ENCODE data around the gene NPHP4.

NPHP4 gene

GRCh38 chr1:5974631-5975030 is 17.6 kb downstream of the NPHP4 start:
- no peaks in the 10 kb centered on the region for H3K27me3 ChIP-seq (replicated peaks; ENCODE audit: control insufficient read depth, insufficient read depth, low read length)
- no peak for DNase-seq (ENCODE audit: low read depth)
- H3K4me1 ChIP-seq (ENCODE audit: control insufficient read depth, insufficient read depth, low read length) = no peaks in the 10 kb centered on the region
- H3K9ac ChIP-seq (ENCODE audit: low read length) = no peak overlapping the region
- H3K36me3 ChIP-seq (ENCODE audit: control insufficient read depth, insufficient read depth, low read length, severe bottlenecking) = no peaks in the 10 kb centered on the region
- no peak overlapping the region for H3K4me3 ChIP-seq (ENCODE audit: low read length)
- H3K9me3 ChIP-seq (ENCODE audit: control insufficient read depth, low read length) = no peaks in the 10 kb centered on the region

GRCh38 chr1:5973771-5974170 is 18.5 kb downstream of the NPHP4 start:
- H3K9me3 ChIP-seq (ENCODE audit: control insufficient read depth, low read length) = no peaks in the 10 kb centered on the region
- no peak for DNase-seq (ENCODE audit: low read depth)

GRCh38 chr1:5972198-5972520 is 20.1 kb downstream of the NPHP4 start:
- Histone ChIP-seq H3K9ac (ENCODE audit: low read length) (no peak overlapping the region), H3K4me1 (ENCODE audit: control insufficient read depth, insufficient read depth, low read length) (peaks cover 13% of the 10 kb centered on the region), H3K4me3 (ENCODE audit: low read length) (no peak overlapping the region), H3K27me3 (replicated peaks; ENCODE audit: control insufficient read depth, insufficient read depth, low read length) (no peaks in the 10 kb centered on the region), H3K36me3 (ENCODE audit: control insufficient read depth, insufficient read depth, low read length, severe bottlenecking) (no peaks in the 10 kb centered on the region), H3K9me3 (ENCODE audit: control insufficient read depth, low read length) (no peaks in the 10 kb centered on the region)
- no peak for DNase-seq (ENCODE audit: low read depth)

More at GRCh38 chr1:5973771-5974170, 18.5 kb downstream of the NPHP4 start:
- peak overlapping the region; percentile 29 for H3K9ac ChIP-seq (ENCODE audit: low read length)
- H3K27me3 ChIP-seq (replicated peaks; ENCODE audit: control insufficient read depth, insufficient read depth, low read length) = no peaks in the 10 kb centered on the region
- H3K4me3 ChIP-seq (ENCODE audit: low read length) = no peak overlapping the region
- H3K4me1 ChIP-seq (ENCODE audit: control insufficient read depth, insufficient read depth, low read length) = no peaks in the 10 kb centered on the region
- H3K36me3 ChIP-seq (ENCODE audit: control insufficient read depth, insufficient read depth, low read length, severe bottlenecking) = no peaks in the 10 kb centered on the region

- H3K9ac ChIP-seq (ENCODE audit: low read length) = no peak overlapping the region
- no peaks in the 10 kb centered on the region for H3K9me3 ChIP-seq (ENCODE audit: control insufficient read depth, low read length)
- H3K4me1 ChIP-seq (ENCODE audit: control insufficient read depth, insufficient read depth, low read length) = peaks cover 19% of the 10 kb centered on the region
- no peaks in the 10 kb centered on the region for H3K36me3 ChIP-seq (ENCODE audit: control insufficient read depth, insufficient read depth, low read length, severe bottlenecking)
- no peaks in the 10 kb centered on the region for H3K27me3 ChIP-seq (replicated peaks; ENCODE audit: control insufficient read depth, insufficient read depth, low read length)
- DNase-seq (ENCODE audit: low read depth) = no peak
- no peak overlapping the region for H3K4me3 ChIP-seq (ENCODE audit: low read length)
Measured at GRCh38 chr1:5971471-5972197, 20.6 kb downstream of the NPHP4 start.

- Histone ChIP-seq H3K27me3 (replicated peaks; ENCODE audit: control insufficient read depth, insufficient read depth, low read length) (no peaks in the 10 kb centered on the region), H3K9ac (ENCODE audit: low read length) (no peak overlapping the region), H3K4me3 (ENCODE audit: low read length) (no peak overlapping the region), H3K4me1 (ENCODE audit: control insufficient read depth, insufficient read depth, low read length) (peaks cover 22% of the 10 kb centered on the region), H3K36me3 (ENCODE audit: control insufficient read depth, insufficient read depth, low read length, severe bottlenecking) (no peaks in the 10 kb centered on the region), H3K9me3 (ENCODE audit: control insufficient read depth, low read length) (no peaks in the 10 kb centered on the region)
- DNase-seq (ENCODE audit: low read depth) = no peak
Measured at GRCh38 chr1:5970610-5971273, 21.5 kb downstream of the NPHP4 start.

- Histone ChIP-seq H3K4me3 (ENCODE audit: low read length) (no peak overlapping the region), H3K27me3 (replicated peaks; ENCODE audit: control insufficient read depth, insufficient read depth, low read length) (no peaks in the 10 kb centered on the region), H3K9ac (ENCODE audit: low read length) (no peak overlapping the region), H3K4me1 (ENCODE audit: control insufficient read depth, insufficient read depth, low read length) (peaks cover 22% of the 10 kb centered on the region), H3K36me3 (ENCODE audit: control insufficient read depth, insufficient read depth, low read length, severe bottlenecking) (no peaks in the 10 kb centered on the region), H3K9me3 (ENCODE audit: control insufficient read depth, low read length) (no peaks in the 10 kb centered on the region)
- no peak for DNase-seq (ENCODE audit: low read depth)
Measured at GRCh38 chr1:5969168-5969567, 23.1 kb downstream of the NPHP4 start.

- Histone ChIP-seq H3K4me1 (ENCODE audit: control insufficient read depth, insufficient read depth, low read length) (peaks cover 22% of the 10 kb centered on the region), H3K4me3 (ENCODE audit: low read length) (no peak overlapping the region), H3K36me3 (ENCODE audit: control insufficient read depth, insufficient read depth, low read length, severe bottlenecking) (no peaks in the 10 kb centered on the region), H3K9ac (ENCODE audit: low read length) (no peak overlapping the region), H3K27me3 (replicated peaks; ENCODE audit: control insufficient read depth, insufficient read depth, low read length) (no peaks in the 10 kb centered on the region), H3K9me3 (ENCODE audit: control insufficient read depth, low read length) (no peaks in the 10 kb centered on the region)
- no peak for DNase-seq (ENCODE audit: low read depth)
Measured at GRCh38 chr1:5968161-5968736, 24.0 kb downstream of the NPHP4 start.

- peak; percentile 20 for DNase-seq (ENCODE audit: low read depth)
- Histone ChIP-seq H3K27me3 (replicated peaks; ENCODE audit: control insufficient read depth, insufficient read depth, low read length) (no peaks in the 10 kb centered on the region), H3K9me3 (ENCODE audit: control insufficient read depth, low read length) (no peaks in the 10 kb centered on the region), H3K9ac (ENCODE audit: low read length) (peak overlapping the region; percentile 38), H3K4me1 (ENCODE audit: control insufficient read depth, insufficient read depth, low read length) (peaks cover 22% of the 10 kb centered on the region), H3K36me3 (ENCODE audit: control insufficient read depth, insufficient read depth, low read length, severe bottlenecking) (no peaks in the 10 kb centered on the region), H3K4me3 (ENCODE audit: low read length) (peak overlapping the region; percentile 49)
Measured at GRCh38 chr1:5967351-5968160, 24.7 kb downstream of the NPHP4 start.

GRCh38 chr1:5966543-5967205 is 25.6 kb downstream of the NPHP4 start:
- peaks cover 22% of the 10 kb centered on the region for H3K4me1 ChIP-seq (ENCODE audit: control insufficient read depth, insufficient read depth, low read length)
- peak overlapping the region; percentile 38 for H3K9ac ChIP-seq (ENCODE audit: low read length)
- peak overlapping the region; percentile 49 for H3K4me3 ChIP-seq (ENCODE audit: low read length)
- H3K27me3 ChIP-seq (replicated peaks; ENCODE audit: control insufficient read depth, insufficient read depth, low read length) = no peaks in the 10 kb centered on the region
- H3K36me3 ChIP-seq (ENCODE audit: control insufficient read depth, insufficient read depth, low read length, severe bottlenecking) = peaks cover 2% of the 10 kb centered on the region
- no peaks in the 10 kb centered on the region for H3K9me3 ChIP-seq (ENCODE audit: control insufficient read depth, low read length)
- DNase-seq (ENCODE audit: low read depth) = no peak

- H3K9me3 ChIP-seq (ENCODE audit: control insufficient read depth, low read length) = no peaks in the 10 kb centered on the region
Measured at GRCh38 chr1:5965586-5966131, 26.6 kb downstream of the NPHP4 start.

More at GRCh38 chr1:5965586-5966131, 26.6 kb downstream of the NPHP4 start:
- Histone ChIP-seq H3K4me1 (ENCODE audit: control insufficient read depth, insufficient read depth, low read length) (peaks cover 22% of the 10 kb centered on the region), H3K36me3 (ENCODE audit: control insufficient read depth, insufficient read depth, low read length, severe bottlenecking) (peaks cover 12% of the 10 kb centered on the region), H3K9ac (ENCODE audit: low read length) (no peak overlapping the region), H3K4me3 (ENCODE audit: low read length) (no peak overlapping the region), H3K27me3 (replicated peaks; ENCODE audit: control insufficient read depth, insufficient read depth, low read length) (no peaks in the 10 kb centered on the region)
- DNase-seq (ENCODE audit: low read depth) = no peak
